ENCODE measurements around the gene CHD9.
A peak's percentile ranks its signal among the peaks of the same experiment; 100 is the strongest.

CHD9 gene

DNA sequence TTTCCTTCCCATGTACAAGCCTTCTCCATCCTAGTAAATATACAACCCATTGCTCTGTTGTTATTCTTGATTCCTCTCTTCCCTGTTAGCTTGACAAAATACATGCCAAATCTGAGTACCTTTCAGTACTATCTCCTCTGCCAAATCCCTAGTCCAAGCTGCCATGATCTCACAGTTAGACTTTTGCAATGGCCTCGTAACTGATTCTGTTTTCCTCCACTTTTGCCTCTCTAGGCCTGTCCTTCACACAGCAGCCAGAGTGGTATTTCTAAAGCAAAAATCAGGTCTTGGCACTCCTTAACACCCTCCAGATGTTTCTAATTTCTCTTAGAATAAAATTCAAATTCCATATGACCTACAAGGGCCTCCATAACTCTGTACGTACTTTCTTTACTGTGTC is 226.5 kb downstream of the CHD9 start:
- TF ChIP-seq, protein P1, sequence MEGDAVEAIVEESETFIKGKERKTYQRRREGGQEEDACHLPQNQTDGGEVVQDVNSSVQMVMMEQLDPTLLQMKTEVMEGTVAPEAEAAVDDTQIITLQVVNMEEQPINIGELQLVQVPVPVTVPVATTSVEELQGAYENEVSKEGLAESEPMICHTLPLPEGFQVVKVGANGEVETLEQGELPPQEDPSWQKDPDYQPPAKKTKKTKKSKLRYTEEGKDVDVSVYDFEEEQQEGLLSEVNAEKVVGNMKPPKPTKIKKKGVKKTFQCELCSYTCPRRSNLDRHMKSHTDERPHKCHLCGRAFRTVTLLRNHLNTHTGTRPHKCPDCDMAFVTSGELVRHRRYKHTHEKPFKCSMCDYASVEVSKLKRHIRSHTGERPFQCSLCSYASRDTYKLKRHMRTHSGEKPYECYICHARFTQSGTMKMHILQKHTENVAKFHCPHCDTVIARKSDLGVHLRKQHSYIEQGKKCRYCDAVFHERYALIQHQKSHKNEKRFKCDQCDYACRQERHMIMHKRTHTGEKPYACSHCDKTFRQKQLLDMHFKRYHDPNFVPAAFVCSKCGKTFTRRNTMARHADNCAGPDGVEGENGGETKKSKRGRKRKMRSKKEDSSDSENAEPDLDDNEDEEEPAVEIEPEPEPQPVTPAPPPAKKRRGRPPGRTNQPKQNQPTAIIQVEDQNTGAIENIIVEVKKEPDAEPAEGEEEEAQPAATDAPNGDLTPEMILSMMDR (IDR thresholded peaks at IDR 0.05; ENCODE audit: borderline replicate concordance, insufficient read depth, low read depth, low read length), result no peak
- no peak overlapping the region for H3K4me3 ChIP-seq (ENCODE audit: low read depth, low read length)

DNA sequence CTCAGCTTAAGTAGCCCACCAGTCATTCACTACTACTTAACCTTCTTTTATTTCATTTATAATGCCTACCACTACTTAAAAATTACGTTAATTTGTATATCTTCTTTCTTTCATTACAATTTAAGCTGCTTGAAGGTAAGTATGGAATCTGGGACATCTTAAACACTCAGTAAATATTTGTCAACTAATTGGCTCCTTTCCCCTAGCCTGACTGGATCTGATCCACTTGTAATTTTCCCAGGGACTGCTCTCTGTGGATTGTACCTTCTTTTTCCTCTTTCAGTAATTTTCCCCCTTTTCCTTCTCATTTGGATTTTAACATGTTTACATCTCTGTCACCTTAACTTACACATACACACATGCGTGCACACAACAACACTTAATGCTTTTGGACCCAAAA is 227.1 kb downstream of the CHD9 start:
- no peak overlapping the region for H3K4me3 ChIP-seq (ENCODE audit: low read depth, low read length)
- TF ChIP-seq, protein P1 (IDR thresholded peaks at IDR 0.05; ENCODE audit: borderline replicate concordance, insufficient read depth, low read depth, low read length), result no peak

DNA sequence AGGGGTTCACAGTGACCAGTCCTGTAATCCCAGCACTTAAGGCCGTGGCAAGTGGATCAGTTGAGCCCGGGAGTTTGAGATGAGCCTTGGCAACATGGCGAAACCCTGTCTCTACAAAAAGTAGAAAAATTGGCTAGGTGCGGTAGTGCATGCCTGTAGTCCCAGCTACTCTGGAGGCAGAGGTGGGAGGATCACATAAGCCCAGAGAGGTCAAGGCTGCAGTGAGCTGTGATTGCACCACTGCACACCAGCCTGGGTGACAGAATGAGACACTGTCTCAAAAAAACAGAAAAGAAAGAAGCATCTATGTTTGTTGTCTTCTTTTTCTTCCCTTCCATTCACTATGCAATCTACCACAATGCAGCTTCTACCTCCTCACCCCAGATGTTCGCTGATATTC is 227.5 kb downstream of the CHD9 start:
- TF ChIP-seq, protein P1 (IDR thresholded peaks at IDR 0.05; ENCODE audit: borderline replicate concordance, insufficient read depth, low read depth, low read length), result no peak
- H3K4me3 ChIP-seq (ENCODE audit: low read depth, low read length), result no peak overlapping the region

DNA sequence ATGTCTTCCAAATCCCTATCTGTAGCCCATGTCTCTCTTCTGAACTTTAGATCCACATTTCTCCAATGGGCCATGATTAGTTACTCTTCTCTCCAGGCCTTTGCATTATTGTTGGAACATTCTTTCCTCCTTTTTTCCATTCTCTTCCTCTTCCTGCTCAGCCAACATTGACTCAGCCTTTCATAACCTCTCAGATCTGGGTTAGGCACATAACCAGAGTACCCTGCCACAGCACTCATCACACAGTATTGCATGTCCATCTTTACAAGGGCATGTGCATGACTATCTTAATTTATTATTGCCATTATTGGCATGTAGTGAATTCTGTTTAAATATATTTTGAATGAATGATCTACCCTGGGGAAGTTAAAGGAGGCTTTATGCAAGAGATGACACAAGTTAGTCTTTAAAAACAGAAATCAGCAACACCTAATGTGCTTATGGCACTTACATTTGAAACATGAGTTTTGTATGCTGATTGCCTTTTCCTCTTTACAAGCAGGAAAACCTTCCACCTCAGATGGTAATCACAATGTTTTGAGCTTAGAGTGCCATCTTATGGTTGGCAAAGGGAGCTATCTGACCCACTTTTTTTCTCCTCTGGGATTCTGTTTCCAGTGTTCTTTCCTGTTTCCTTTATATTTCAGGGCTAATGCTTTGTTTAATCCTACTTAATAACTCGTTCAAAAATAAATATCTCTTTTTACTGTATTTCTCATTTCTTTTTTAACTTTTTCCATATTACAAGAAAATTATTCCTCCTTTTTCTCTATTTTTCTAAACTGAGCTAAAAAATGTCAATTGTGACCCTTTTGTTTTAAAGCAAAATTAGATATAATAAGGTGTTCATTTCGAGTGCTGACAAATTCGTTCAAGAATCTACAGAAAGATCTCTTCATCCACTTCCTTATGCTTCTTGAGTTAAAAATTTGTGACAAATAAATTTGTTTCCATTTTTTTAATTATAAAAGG is 228.5 kb downstream of the CHD9 start:
- H3K4me3 ChIP-seq (ENCODE audit: low read depth, low read length), result no peak overlapping the region
- TF ChIP-seq, protein P1 (IDR thresholded peaks at IDR 0.05; ENCODE audit: borderline replicate concordance, insufficient read depth, low read depth, low read length), result peak; percentile 30; the same call in 1 of the 2 replicates

DNA sequence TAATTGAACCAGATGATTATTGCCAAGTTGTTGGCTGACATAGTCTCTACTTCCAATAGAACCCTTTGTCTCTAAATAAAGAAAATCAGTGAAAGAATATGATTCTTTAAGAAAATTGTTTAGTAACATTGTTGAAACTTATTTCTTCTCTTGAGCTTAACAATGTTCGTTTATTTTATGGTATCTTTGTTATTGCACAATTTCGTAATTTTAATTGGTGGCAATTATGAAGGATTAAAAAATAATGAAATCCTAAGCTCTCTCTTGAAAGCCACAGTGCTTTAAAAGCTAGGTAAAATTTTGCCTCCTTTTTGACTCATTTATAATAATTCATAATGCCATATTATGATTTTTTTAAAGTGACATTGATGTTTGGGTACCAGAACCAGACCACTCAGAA is 230.4 kb downstream of the CHD9 start:
- TF ChIP-seq, protein P1 (IDR thresholded peaks at IDR 0.05; ENCODE audit: borderline replicate concordance, insufficient read depth, low read depth, low read length), result no peak
- no peak overlapping the region for H3K4me3 ChIP-seq (ENCODE audit: low read depth, low read length)

DNA sequence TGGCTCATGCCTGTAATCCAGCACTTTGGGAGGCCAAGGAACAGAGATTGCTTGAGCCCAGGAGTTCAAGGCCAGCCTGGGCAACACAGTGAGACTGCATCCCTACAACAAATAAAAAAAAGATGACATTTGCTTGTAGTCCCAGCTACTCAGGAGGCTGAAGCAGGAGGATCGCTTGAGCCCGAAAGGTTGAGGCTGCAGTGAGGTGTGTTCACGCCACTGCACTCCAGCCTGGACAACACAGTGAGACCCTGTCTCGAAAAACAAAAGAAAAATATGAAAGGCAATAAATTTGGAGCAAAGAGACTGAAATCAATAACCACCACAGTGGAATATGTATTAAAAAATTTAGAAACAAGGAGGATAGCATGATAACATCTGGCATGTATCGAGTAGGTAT is 235.7 kb downstream of the CHD9 start:
- TF ChIP-seq, protein P1 (IDR thresholded peaks at IDR 0.05; ENCODE audit: borderline replicate concordance, insufficient read depth, low read depth, low read length), result no peak
- no peak overlapping the region for H3K4me3 ChIP-seq (ENCODE audit: low read depth, low read length)
